ENCODE measurements around the gene C1QTNF2.

DNA sequence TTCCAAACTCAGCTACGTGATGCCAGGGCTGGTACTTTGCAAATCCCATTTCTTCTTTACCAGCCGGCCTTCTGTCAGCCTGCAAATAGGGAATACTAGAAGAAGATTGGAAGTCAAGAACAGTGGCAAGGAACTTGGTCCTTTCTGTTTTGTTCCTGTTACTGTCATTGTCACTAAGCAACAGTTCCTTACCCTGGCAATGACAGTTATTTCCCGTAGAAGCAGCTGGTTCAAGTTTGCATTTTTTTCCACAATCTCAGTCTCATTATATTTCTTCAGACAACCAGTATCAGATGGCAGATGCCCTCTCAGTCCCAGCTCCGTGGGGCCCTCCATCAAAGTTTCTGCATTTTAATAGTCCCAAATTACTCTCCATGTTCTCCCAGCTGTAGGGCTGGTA, 9.1 kb upstream of the C1QTNF2 start:
- TF ChIP-seq, protein P1, sequence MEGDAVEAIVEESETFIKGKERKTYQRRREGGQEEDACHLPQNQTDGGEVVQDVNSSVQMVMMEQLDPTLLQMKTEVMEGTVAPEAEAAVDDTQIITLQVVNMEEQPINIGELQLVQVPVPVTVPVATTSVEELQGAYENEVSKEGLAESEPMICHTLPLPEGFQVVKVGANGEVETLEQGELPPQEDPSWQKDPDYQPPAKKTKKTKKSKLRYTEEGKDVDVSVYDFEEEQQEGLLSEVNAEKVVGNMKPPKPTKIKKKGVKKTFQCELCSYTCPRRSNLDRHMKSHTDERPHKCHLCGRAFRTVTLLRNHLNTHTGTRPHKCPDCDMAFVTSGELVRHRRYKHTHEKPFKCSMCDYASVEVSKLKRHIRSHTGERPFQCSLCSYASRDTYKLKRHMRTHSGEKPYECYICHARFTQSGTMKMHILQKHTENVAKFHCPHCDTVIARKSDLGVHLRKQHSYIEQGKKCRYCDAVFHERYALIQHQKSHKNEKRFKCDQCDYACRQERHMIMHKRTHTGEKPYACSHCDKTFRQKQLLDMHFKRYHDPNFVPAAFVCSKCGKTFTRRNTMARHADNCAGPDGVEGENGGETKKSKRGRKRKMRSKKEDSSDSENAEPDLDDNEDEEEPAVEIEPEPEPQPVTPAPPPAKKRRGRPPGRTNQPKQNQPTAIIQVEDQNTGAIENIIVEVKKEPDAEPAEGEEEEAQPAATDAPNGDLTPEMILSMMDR (IDR thresholded peaks at IDR 0.05; ENCODE audit: low read depth, low read length, missing input control), result no peak
- TF ChIP-seq, protein P2, sequence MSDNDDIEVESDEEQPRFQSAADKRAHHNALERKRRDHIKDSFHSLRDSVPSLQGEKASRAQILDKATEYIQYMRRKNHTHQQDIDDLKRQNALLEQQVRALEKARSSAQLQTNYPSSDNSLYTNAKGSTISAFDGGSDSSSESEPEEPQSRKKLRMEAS (IDR thresholded peaks at IDR 0.05), result no peak
- TF ChIP-seq HNF4G (IDR thresholded peaks at IDR 0.05), result no peak
